Osteocyte (in vitro differentiated cells): ENCODE results near the gene TAS2R7. TPM values are rescaled to one million over a fixed set of nuclear protein-coding genes. Genes with fewer than 3 reads are reported as not detected.

ENCODE experiments used
- DNase-seq: peaks from one replicate; pipeline ENCODE4 v3.0.0; 2021; ENCODE audit warnings: mixed read lengths; ENCODE audit not compliant: unreplicated experiment; ENCODE audit errors: extremely low spot score
- H3K27ac Mint-ChIP-seq: one replicate; pipeline ENCODE4 v1.8.0; 2021; ENCODE audit warnings: mild to moderate bottlenecking, mixed read lengths; ENCODE audit not compliant: unreplicated experiment
- H3K27me3 Mint-ChIP-seq: one replicate; pipeline ENCODE4 v1.8.0; 2021; ENCODE audit warnings: mixed read lengths; ENCODE audit not compliant: unreplicated experiment
- H3K36me3 Mint-ChIP-seq: one replicate; pipeline ENCODE4 v1.8.0; 2021; ENCODE audit warnings: mixed read lengths; ENCODE audit not compliant: unreplicated experiment
- H3K4me1 Mint-ChIP-seq: one replicate; pipeline ENCODE4 v1.8.0; 2021; ENCODE audit warnings: mixed read lengths; ENCODE audit not compliant: unreplicated experiment
- H3K4me3 Mint-ChIP-seq: one replicate; pipeline ENCODE4 v1.8.0; 2021; ENCODE audit warnings: mild to moderate bottlenecking, moderate library complexity, mixed read lengths; ENCODE audit not compliant: unreplicated experiment
- H3K9me3 Mint-ChIP-seq: one replicate; pipeline ENCODE4 v1.8.0; 2021; ENCODE audit warnings: mixed read lengths; ENCODE audit not compliant: unreplicated experiment
- total RNA-seq: library from RNA; stranded (reverse); gene quantifications from 2 replicates; pipeline ENCODE4 v1.2.1, GENCODE V29; 2021
- TF ChIP-seq, protein P1 (sequence below): fragments of 200-600 bp; sonication (generic); IDR thresholded peaks from 2 replicates; pipeline ENCODE4 v1.5.0; 2021; ENCODE audit warnings: antibody characterized with exemption, mild to moderate bottlenecking, moderate library complexity

Gene TAS2R7
- total RNA-seq, 1 donor from 2014 or later: not detected

- Mint-ChIP-seq H3K4me1 (no peaks in the 10 kb centered on the region), H3K27ac (no peak overlapping the region), H3K9me3 (no peaks in the 10 kb centered on the region), H3K27me3 (peaks cover 53% of the 10 kb centered on the region), H3K36me3 (no peaks in the 10 kb centered on the region), H3K4me3 (no peak overlapping the region)
- no peak for DNase-seq
- TF ChIP-seq, protein P1, sequence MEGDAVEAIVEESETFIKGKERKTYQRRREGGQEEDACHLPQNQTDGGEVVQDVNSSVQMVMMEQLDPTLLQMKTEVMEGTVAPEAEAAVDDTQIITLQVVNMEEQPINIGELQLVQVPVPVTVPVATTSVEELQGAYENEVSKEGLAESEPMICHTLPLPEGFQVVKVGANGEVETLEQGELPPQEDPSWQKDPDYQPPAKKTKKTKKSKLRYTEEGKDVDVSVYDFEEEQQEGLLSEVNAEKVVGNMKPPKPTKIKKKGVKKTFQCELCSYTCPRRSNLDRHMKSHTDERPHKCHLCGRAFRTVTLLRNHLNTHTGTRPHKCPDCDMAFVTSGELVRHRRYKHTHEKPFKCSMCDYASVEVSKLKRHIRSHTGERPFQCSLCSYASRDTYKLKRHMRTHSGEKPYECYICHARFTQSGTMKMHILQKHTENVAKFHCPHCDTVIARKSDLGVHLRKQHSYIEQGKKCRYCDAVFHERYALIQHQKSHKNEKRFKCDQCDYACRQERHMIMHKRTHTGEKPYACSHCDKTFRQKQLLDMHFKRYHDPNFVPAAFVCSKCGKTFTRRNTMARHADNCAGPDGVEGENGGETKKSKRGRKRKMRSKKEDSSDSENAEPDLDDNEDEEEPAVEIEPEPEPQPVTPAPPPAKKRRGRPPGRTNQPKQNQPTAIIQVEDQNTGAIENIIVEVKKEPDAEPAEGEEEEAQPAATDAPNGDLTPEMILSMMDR: no peak
Observed at GRCh38 chr12:10779103-10779502, 23.3 kb downstream of the TAS2R7 start.

DNA sequence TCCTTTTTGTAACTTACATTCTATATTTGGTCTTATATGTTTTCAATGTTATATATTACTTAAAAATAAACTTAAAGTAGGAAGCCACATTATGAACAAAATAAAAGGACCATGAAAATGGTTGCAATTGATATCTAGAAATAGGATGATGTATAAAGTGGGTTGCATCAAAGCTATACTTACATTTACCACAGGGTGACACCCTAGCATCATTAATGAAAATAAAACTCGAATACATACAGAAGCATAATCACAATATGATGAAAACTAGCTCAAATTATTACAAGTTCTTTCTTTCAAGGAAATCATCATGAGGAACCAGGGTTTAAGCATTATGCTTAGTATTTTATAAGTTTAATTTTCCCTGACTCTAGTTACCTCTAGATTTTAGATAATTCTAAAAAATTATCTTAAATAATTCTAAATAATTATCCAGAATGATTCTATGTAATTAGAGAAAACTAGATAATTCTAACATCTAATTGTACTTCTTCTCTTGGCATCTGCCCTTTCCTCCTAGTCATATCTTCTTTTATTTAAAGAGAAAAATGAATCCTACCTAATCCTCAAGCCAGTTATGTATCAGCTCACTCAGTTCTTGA lies 31.2 kb downstream of the TAS2R7 start:
- Mint-ChIP-seq H3K4me3 (no peak overlapping the region), H3K27ac (no peak overlapping the region), H3K36me3 (no peaks in the 10 kb centered on the region), H3K4me1 (no peaks in the 10 kb centered on the region), H3K27me3 (peaks cover 78% of the 10 kb centered on the region), H3K9me3 (no peaks in the 10 kb centered on the region)
- DNase-seq: no peak
- TF ChIP-seq, protein P1: peak; percentile 74

GRCh38 chr12:10759657-10760056 lies 42.8 kb downstream of the TAS2R7 start:
- no peak for DNase-seq
- TF ChIP-seq, protein P1: no peak
- Mint-ChIP-seq H3K27me3 (peaks cover 61% of the 10 kb centered on the region), H3K4me3 (no peak overlapping the region), H3K36me3 (peaks cover 3% of the 10 kb centered on the region), H3K4me1 (peaks cover 3% of the 10 kb centered on the region), H3K9me3 (peaks cover 12% of the 10 kb centered on the region), H3K27ac (no peak overlapping the region)

DNA sequence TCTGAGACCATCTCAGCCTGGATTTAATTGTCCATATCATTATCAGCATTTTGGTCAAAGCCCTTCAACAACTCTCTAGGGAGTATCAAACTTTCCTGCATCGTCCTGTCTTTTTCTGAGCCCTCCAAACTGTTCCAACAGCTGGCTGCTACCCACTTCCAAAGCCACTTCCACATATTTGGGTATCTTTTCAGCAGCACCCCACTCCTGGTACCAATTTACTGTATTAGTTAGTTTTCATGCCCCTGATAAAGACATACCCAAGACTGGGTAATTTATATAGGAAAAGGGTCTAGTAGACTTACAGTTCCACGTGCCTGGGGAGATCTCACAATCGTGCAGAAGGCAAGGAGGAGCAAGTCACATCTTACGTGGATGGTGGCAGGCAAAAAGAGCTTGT lies 46.2 kb downstream of the TAS2R7 start:
- H3K27ac Mint-ChIP-seq: no peak overlapping the region
- peaks cover 12% of the 10 kb centered on the region for H3K9me3 Mint-ChIP-seq
- peaks cover 5% of the 10 kb centered on the region for H3K4me1 Mint-ChIP-seq
- peaks cover 3% of the 10 kb centered on the region for H3K36me3 Mint-ChIP-seq
- DNase-seq: no peak
- H3K4me3 Mint-ChIP-seq: no peak overlapping the region
- TF ChIP-seq, protein P1: no peak
- H3K27me3 Mint-ChIP-seq: peaks cover 53% of the 10 kb centered on the region

- Mint-ChIP-seq H3K4me3 (no peak overlapping the region), H3K27me3 (peaks cover 24% of the 10 kb centered on the region), H3K36me3 (peaks cover 3% of the 10 kb centered on the region), H3K27ac (no peak overlapping the region), H3K9me3 (peaks cover 12% of the 10 kb centered on the region), H3K4me1 (peaks cover 5% of the 10 kb centered on the region)
- DNase-seq: no peak
- TF ChIP-seq, protein P1: no peak
Observed at GRCh38 chr12:10753059-10753458, 49.4 kb downstream of the TAS2R7 start.

Other genes with a start within 250 kb of the TAS2R7 start
- gene MAGOHB, start 189.0 kb downstream of the TAS2R7 start, total RNA-seq: 26.8 and 28.1 TPM in 2 replicates
- gene STYK1, start 128.6 kb downstream of the TAS2R7 start, total RNA-seq: 0.48 TPM in 1 of 2 replicates, not detected in the other
- gene YBX3, start 79.3 kb downstream of the TAS2R7 start, total RNA-seq: 302 and 334 TPM in 2 replicates
- gene TAS2R8, start 4.7 kb upstream of the TAS2R7 start, total RNA-seq: 0.50 TPM in 1 of 2 replicates, not detected in the other
- 0.34 TPM in 1 of 2 replicates, not detected in the other for gene TAS2R9, start 7.5 kb upstream of the TAS2R7 start, total RNA-seq
- gene TAS2R10, start 23.7 kb upstream of the TAS2R7 start, total RNA-seq: 0.84 and 1.5 TPM in 2 replicates
- 2.2 and 4.4 TPM in 2 replicates for gene PRR4, start 46.8 kb upstream of the TAS2R7 start, total RNA-seq
- 18.4 and 19.1 TPM in 2 replicates for gene PRH1, start 81.6 kb upstream of the TAS2R7 start, total RNA-seq
- gene TAS2R13, start 106.9 kb upstream of the TAS2R7 start, total RNA-seq: 1.2 and 2.4 TPM in 2 replicates
- not detected in 2 replicates for gene PRH2, start 126.6 kb upstream of the TAS2R7 start, total RNA-seq
- 2.7 and 3.8 TPM in 2 replicates for gene TAS2R14, start 136.6 kb upstream of the TAS2R7 start, total RNA-seq
- 1.6 and 3.1 TPM in 2 replicates for gene TAS2R50, start 184.3 kb upstream of the TAS2R7 start, total RNA-seq
- gene TAS2R20, start 195.7 kb upstream of the TAS2R7 start, total RNA-seq: 2.3 and 2.8 TPM in 2 replicates
- gene TAS2R19, start 220.0 kb upstream of the TAS2R7 start, total RNA-seq: 3.7 and 5.2 TPM in 2 replicates
- 2.3 and 4.9 TPM in 2 replicates for gene TAS2R31, start 228.8 kb upstream of the TAS2R7 start, total RNA-seq